HL-60 (cell line): ENCODE data around the gene MXRA7.

Source experiments
- CTCF ChIP-seq: IDR thresholded peaks from one replicate; pipeline ENCODE4 v1.5.1; 2011; ENCODE audit warnings: low read length, control low read depth, inconsistent platforms; ENCODE audit not compliant: insufficient read depth
- SPI1 ChIP-seq: IDR thresholded peaks from 2 replicates; pipeline ENCODE4 v1.6.1; 2012; ENCODE audit warnings: low read depth, mild to moderate bottlenecking, borderline replicate concordance

GRCh38 chr17:76659928-76660655 lies 50.7 kb downstream of the MXRA7 start:
- TF ChIP-seq SPI1 (no peak), CTCF (no peak)
